ENCODE results near the gene NUP210.

The NUP210 gene

DNA sequence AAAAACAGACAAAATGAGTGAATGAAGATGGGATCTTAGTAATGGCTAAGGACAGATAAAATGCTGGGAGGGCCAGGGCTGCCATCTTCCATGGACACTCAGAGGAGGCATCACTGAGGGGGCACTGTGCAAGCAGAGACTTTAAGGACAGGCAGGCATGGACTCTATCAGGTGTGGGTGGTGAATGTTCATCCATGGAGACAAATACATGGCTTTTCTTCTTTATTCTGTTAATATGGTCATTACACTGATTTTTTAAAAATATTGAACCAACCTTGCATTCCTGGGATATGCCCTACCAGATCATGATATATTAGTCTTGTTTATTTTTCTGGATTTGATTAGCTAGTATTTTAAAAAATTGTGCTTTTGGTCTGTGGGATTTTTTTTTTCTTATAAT, 12.2 kb downstream of the NUP210 start:
- ChIA-PET POLR2A (no interaction called here), CTCF (no interaction called here)
- no peak for DNase-seq (ENCODE audit: extremely low spot score)
- TF ChIP-seq NFRKB (IDR thresholded peaks at IDR 0.05) (no peak), HDGF (IDR thresholded peaks at IDR 0.05; ENCODE audit: borderline replicate concordance) (no peak), ZNF384 (IDR thresholded peaks at IDR 0.05) (no peak)

GRCh38 chr3:13407475-13407874, 12.6 kb downstream of the NUP210 start:
- TF ChIP-seq FOXM1 (IDR thresholded peaks at IDR 0.05; ENCODE audit: borderline replicate concordance) (no peak), CTBP1 (IDR thresholded peaks at IDR 0.05; ENCODE audit: borderline replicate concordance) (no peak), FOXK2 (IDR thresholded peaks at IDR 0.05) (no peak), SP1 (IDR thresholded peaks at IDR 0.05) (no peak), FOXA1 (IDR thresholded peaks at IDR 0.05) (no peak), TARDBP (IDR thresholded peaks at IDR 0.05) (no peak), BHLHE40 (IDR thresholded peaks at IDR 0.05; ENCODE audit: borderline replicate concordance) (no peak), PKNOX1 (IDR thresholded peaks at IDR 0.05) (no peak), LEF1 (IDR thresholded peaks at IDR 0.05; ENCODE audit: borderline replicate concordance) (no peak), L3MBTL2 (conservative IDR thresholded peaks at IDR 0.05) (no peak), SUZ12 (IDR thresholded peaks at IDR 0.05) (no peak), ZNF384 (IDR thresholded peaks at IDR 0.05) (no peak), ELF4 (IDR thresholded peaks at IDR 0.05) (no peak)
- no peak for DNase-seq (ENCODE audit: extremely low spot score)
- POLR2A ChIA-PET, result no interaction called here
- CTCF ChIA-PET, result no interaction called here

- no peak for DNase-seq (ENCODE audit: extremely low spot score)
- TF ChIP-seq SP1 (IDR thresholded peaks at IDR 0.05) (no peak), BHLHE40 (IDR thresholded peaks at IDR 0.05; ENCODE audit: borderline replicate concordance) (no peak), SUZ12 (IDR thresholded peaks at IDR 0.05) (no peak), PKNOX1 (IDR thresholded peaks at IDR 0.05) (no peak), ARNT (IDR thresholded peaks at IDR 0.05) (no peak), CTBP1 (IDR thresholded peaks at IDR 0.05; ENCODE audit: borderline replicate concordance) (no peak)
- POLR2A ChIA-PET, result no interaction called here
- CTCF ChIA-PET, result interaction anchor here (0.6 to 1.5 kb wide), 2 partner anchors 33 to 47 kb away, joined by 6 to 8 read pairs; no protein-coding TSS in a partner anchor
Measured at GRCh38 chr3:13406190-13406589, 13.9 kb downstream of the NUP210 start.

DNA sequence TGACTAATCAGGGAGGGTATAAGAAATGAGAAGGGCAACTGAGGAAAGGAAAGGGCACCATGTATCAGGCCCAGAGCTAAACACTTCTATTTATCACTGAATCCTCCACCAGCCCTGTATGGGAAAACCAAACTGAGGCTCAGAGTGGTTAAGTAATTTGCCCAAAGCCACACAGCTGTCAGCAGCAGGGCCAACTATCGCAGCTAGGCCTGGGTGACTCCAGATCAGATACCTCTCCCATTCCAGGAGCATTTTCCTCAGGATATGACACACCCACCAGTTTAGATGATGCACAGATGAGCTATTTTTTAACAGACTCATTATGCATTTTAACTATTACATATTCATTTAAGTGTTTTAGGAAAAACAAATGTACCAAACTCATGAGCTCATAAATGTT, 14.5 kb downstream of the NUP210 start:
- no peak for TF ChIP-seq SP1 (IDR thresholded peaks at IDR 0.05)
- TF ChIP-seq ARNT (IDR thresholded peaks at IDR 0.05), result no peak
- TF ChIP-seq ELF4 (IDR thresholded peaks at IDR 0.05), result no peak
- TF ChIP-seq SUZ12 (IDR thresholded peaks at IDR 0.05), result no peak
- no peak for TF ChIP-seq BHLHE40 (IDR thresholded peaks at IDR 0.05; ENCODE audit: borderline replicate concordance)
- no peak for TF ChIP-seq FOXK2 (IDR thresholded peaks at IDR 0.05)
- CTCF ChIA-PET, result interaction anchor here (1.5 kb wide), 1 partner anchor 47 kb away, joined by 8 read pairs; no protein-coding TSS in a partner anchor
- POLR2A ChIA-PET, result no interaction called here
- DNase-seq (ENCODE audit: extremely low spot score), result no peak

- ChIA-PET POLR2A (no interaction called here), CTCF (interaction anchor here (1.5 kb wide), 1 partner anchor 48 kb away, joined by 8 read pairs; no protein-coding TSS in a partner anchor)
- no peak for DNase-seq (ENCODE audit: extremely low spot score)
- TF ChIP-seq HDGF (IDR thresholded peaks at IDR 0.05; ENCODE audit: borderline replicate concordance) (no peak), TARDBP (IDR thresholded peaks at IDR 0.05) (no peak), L3MBTL2 (conservative IDR thresholded peaks at IDR 0.05) (no peak), CTBP1 (IDR thresholded peaks at IDR 0.05; ENCODE audit: borderline replicate concordance) (no peak), BHLHE40 (IDR thresholded peaks at IDR 0.05; ENCODE audit: borderline replicate concordance) (no peak), SP1 (IDR thresholded peaks at IDR 0.05) (no peak), FOXA1 (IDR thresholded peaks at IDR 0.05) (no peak), FOXK2 (IDR thresholded peaks at IDR 0.05) (no peak), LEF1 (IDR thresholded peaks at IDR 0.05; ENCODE audit: borderline replicate concordance) (no peak), ELF4 (IDR thresholded peaks at IDR 0.05) (no peak)
Measured at GRCh38 chr3:13404626-13405452, 15.3 kb downstream of the NUP210 start.

- POLR2A ChIA-PET, result no interaction called here
- TF ChIP-seq NFRKB (IDR thresholded peaks at IDR 0.05) (no peak), HDGF (IDR thresholded peaks at IDR 0.05; ENCODE audit: borderline replicate concordance) (no peak), FOXM1 (IDR thresholded peaks at IDR 0.05; ENCODE audit: borderline replicate concordance) (no peak), ARNT (IDR thresholded peaks at IDR 0.05) (no peak), BHLHE40 (IDR thresholded peaks at IDR 0.05; ENCODE audit: borderline replicate concordance) (no peak), SP1 (IDR thresholded peaks at IDR 0.05) (no peak), FOXK2 (IDR thresholded peaks at IDR 0.05) (no peak), L3MBTL2 (conservative IDR thresholded peaks at IDR 0.05) (no peak), CTBP1 (IDR thresholded peaks at IDR 0.05; ENCODE audit: borderline replicate concordance) (no peak), LEF1 (IDR thresholded peaks at IDR 0.05; ENCODE audit: borderline replicate concordance) (no peak), FOXA1 (IDR thresholded peaks at IDR 0.05) (no peak), TARDBP (IDR thresholded peaks at IDR 0.05) (no peak), ELF4 (IDR thresholded peaks at IDR 0.05) (no peak), SUZ12 (IDR thresholded peaks at IDR 0.05) (no peak), ZNF384 (IDR thresholded peaks at IDR 0.05) (no peak), PKNOX1 (IDR thresholded peaks at IDR 0.05) (no peak)
- DNase-seq (ENCODE audit: extremely low spot score), result no peak
- CTCF ChIA-PET, result interaction anchor here (1.5 kb wide), 1 partner anchor 12 kb away, joined by 8 read pairs; no protein-coding TSS in a partner anchor
Measured at GRCh38 chr3:13403847-13404246, 16.3 kb downstream of the NUP210 start.

All from HEK293T (cell line).